ENCODE results near the gene FAM169A. TPM values are rescaled to one million over a fixed set of nuclear protein-coding genes. Genes with fewer than 3 reads are reported as not detected.
"Not testable (repeated sequence)": the region's sequence is repeated elsewhere in the genome, so short reads cannot be mapped to it uniquely, and the experiment has no call there.

The FAM169A gene
- total RNA-seq, 2 experiments from 2014 or later, result 10.2 to 11.6 TPM

DNA sequence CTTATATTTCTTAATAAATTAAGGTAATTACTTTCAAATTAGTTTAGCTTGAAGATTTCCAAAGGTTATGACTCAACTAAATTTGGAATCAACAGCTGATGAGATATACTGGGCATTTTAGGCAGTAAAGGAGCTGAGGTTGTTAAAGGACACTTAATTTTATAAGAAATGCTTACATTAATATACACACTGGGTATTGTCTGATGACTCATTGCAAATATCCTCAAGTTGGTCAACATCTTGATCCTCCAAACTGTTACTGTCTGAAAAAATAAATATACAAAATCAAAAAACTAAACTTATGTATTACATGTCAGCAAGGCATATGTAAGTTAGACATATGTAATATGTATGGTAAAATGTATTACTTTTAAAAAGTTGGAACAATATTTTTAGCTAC, 102.7 kb downstream of the FAM169A start:
- H3K4me1 Mint-ChIP-seq, result peaks cover 20% of the 10 kb centered on the region
- no peaks in the 10 kb centered on the region for H3K9me3 Mint-ChIP-seq
- DNase-seq (no peak), ATAC-seq (ENCODE audit: low read depth) (no peak)
- H3K36me3 Mint-ChIP-seq, result peaks cover 10% of the 10 kb centered on the region
- H3K4me3 Mint-ChIP-seq, result no peak overlapping the region
- POLR2A ChIA-PET, result no interaction called here
- no peak overlapping the region for H3K27ac Mint-ChIP-seq
- no peaks in the 10 kb centered on the region for H3K27me3 Mint-ChIP-seq

GRCh38 chr5:74762599-74762998, 103.6 kb downstream of the FAM169A start:
- H3K27ac Mint-ChIP-seq, result no peak overlapping the region
- no peak for DNase-seq
- POLR2A ChIA-PET, result no interaction called here

DNA sequence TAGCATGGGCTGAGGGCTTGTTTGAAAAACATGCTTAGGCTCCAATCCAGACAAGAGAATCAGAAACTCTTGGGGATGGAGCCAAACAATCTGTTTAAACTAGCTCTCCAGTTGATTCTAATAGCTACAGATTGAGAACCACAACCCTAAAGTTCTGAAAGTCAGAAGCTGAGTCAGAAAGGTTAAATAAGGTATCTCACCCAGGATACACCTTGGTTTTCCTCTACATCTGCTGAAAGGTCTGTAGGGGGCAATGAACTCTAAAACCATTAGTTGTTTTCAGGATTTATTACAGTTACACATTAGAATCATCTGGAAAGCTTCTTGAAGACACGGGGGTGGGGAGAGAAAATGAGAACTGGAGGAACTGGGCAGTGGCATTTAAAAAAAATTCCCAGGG, 104.9 kb downstream of the FAM169A start:
- POLR2A ChIA-PET, result no interaction called here
- peaks cover 22% of the 10 kb centered on the region for H3K36me3 Mint-ChIP-seq
- H3K27ac Mint-ChIP-seq, result no peak overlapping the region

More at GRCh38 chr5:74762599-74762998, 103.6 kb downstream of the FAM169A start:
- peaks cover 14% of the 10 kb centered on the region for H3K36me3 Mint-ChIP-seq
- no peaks in the 10 kb centered on the region for H3K9me3 Mint-ChIP-seq
- peaks cover 15% of the 10 kb centered on the region for H3K4me1 Mint-ChIP-seq
- H3K27me3 Mint-ChIP-seq, result no peaks in the 10 kb centered on the region
- H3K4me3 Mint-ChIP-seq, result no peak overlapping the region
- ATAC-seq (ENCODE audit: low read depth), result no peak

GRCh38 chr5:74748742-74749141, 117.4 kb downstream of the FAM169A start:
- peaks cover 29% of the 10 kb centered on the region for H3K36me3 Mint-ChIP-seq
- H3K4me1 Mint-ChIP-seq; H3K9me3 Mint-ChIP-seq; H3K27me3 Mint-ChIP-seq; DNase-seq; H3K4me3 Mint-ChIP-seq; H3K27ac Mint-ChIP-seq; ATAC-seq (ENCODE audit: low read depth); POLR2A ChIA-PET: not testable (repeated sequence)

More for the DNA sequence above, 104.9 kb downstream of the FAM169A start:
- ATAC-seq (ENCODE audit: low read depth) (no peak), DNase-seq (no peak)
- H3K4me1 Mint-ChIP-seq, result peaks cover 15% of the 10 kb centered on the region
- peaks cover 5% of the 10 kb centered on the region for H3K9me3 Mint-ChIP-seq
- H3K4me3 Mint-ChIP-seq, result no peak overlapping the region
- no peaks in the 10 kb centered on the region for H3K27me3 Mint-ChIP-seq

- Mint-ChIP-seq H3K9me3 (no peaks in the 10 kb centered on the region), H3K27me3 (no peaks in the 10 kb centered on the region), H3K36me3 (peaks cover 11% of the 10 kb centered on the region), H3K27ac (no peak overlapping the region), H3K4me3 (no peak overlapping the region), H3K4me1 (no peaks in the 10 kb centered on the region)
- no peak for DNase-seq
- POLR2A ChIA-PET, result no interaction called here
- no peak for ATAC-seq (ENCODE audit: low read depth)
Measured at GRCh38 chr5:74738406-74738805, 127.8 kb downstream of the FAM169A start.

GRCh38 chr5:74736759-74737158, 129.4 kb downstream of the FAM169A start:
- POLR2A ChIA-PET, result no interaction called here
- no peaks in the 10 kb centered on the region for H3K27me3 Mint-ChIP-seq
- DNase-seq, result no peak
- no peak for ATAC-seq (ENCODE audit: low read depth)
- no peak overlapping the region for H3K4me3 Mint-ChIP-seq
- peaks cover 14% of the 10 kb centered on the region for H3K36me3 Mint-ChIP-seq
- no peaks in the 10 kb centered on the region for H3K4me1 Mint-ChIP-seq
- no peak overlapping the region for H3K27ac Mint-ChIP-seq
- H3K9me3 Mint-ChIP-seq, result no peaks in the 10 kb centered on the region

Other genes starting within 250 kb of the FAM169A start
- under 1 TPM; 0.78 to 0.96 TPM for gene ENC1, start 225.7 kb downstream of the FAM169A start, total RNA-seq
- 10 to 100 TPM; 68.5 to 70.6 TPM for gene HEXB, start 181.2 kb downstream of the FAM169A start, total RNA-seq
- gene GFM2, start 99.3 kb downstream of the FAM169A start, total RNA-seq, result 10 to 100 TPM; 24.0 to 26.2 TPM
- 100 to 1,000 TPM; 124 to 126 TPM for gene NSA2, start 99.1 kb downstream of the FAM169A start, total RNA-seq
- gene GCNT4, start 186.2 kb upstream of the FAM169A start, total RNA-seq, result 1 to 10 TPM; 5.3 to 6.0 TPM